CD4-positive, alpha-beta T cell treated with Interleukin-10 for 1 hour (primary cell): Measurements from ENCODE around the gene ENDOD1.
"Not testable (repeated sequence)": the region's sequence is repeated elsewhere in the genome, so short reads cannot be mapped to it uniquely, and the experiment has no call there.

ENCODE experiments used
- DNase-seq: peaks from one replicate; pipeline ENCODE4 v3.0.0-alpha.2; 2020

Gene ENDOD1

DNA sequence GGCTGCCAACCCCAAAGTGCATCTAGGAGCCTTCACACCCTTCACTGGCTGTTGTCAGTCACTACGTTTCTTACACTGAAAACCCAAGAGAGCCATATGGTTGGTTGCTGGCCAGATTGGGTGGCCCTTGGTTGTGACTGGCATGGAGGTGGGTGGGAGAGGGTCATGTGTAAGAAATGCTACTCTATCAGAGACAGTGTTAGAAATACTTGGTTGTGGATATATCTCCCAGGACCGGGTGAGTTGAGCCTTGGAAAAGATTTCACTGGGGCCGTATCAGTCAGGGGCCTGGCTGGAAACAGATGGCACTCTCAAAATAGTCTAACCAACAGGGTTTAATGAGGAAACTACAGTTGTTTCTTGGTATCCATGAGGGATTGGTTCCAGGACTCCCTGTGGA lies 15.2 kb downstream of the ENDOD1 start:
- no peak for DNase-seq

DNA sequence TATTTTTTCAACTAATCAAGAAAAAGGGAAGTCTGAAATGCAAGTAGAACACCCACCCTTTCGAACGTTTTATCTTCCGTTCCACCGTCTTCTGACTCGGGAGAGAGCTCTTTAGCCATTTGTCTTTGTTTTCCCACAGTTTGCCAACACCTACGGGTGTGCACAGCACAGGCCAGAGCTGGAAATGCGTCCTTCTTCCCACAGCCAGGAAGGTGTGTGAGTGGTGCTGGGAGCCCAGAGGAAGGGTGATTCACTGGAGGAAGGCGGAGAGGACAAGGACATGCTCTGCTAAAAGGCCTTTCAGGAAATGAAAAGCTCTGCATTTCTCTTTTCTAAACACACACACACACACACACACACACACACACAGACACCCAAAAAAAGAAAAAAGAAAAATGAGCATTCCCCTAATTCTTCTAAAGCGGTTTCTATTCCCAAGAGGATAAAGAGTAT lies 18.5 kb downstream of the ENDOD1 start:
- DNase-seq, result no peak

DNA sequence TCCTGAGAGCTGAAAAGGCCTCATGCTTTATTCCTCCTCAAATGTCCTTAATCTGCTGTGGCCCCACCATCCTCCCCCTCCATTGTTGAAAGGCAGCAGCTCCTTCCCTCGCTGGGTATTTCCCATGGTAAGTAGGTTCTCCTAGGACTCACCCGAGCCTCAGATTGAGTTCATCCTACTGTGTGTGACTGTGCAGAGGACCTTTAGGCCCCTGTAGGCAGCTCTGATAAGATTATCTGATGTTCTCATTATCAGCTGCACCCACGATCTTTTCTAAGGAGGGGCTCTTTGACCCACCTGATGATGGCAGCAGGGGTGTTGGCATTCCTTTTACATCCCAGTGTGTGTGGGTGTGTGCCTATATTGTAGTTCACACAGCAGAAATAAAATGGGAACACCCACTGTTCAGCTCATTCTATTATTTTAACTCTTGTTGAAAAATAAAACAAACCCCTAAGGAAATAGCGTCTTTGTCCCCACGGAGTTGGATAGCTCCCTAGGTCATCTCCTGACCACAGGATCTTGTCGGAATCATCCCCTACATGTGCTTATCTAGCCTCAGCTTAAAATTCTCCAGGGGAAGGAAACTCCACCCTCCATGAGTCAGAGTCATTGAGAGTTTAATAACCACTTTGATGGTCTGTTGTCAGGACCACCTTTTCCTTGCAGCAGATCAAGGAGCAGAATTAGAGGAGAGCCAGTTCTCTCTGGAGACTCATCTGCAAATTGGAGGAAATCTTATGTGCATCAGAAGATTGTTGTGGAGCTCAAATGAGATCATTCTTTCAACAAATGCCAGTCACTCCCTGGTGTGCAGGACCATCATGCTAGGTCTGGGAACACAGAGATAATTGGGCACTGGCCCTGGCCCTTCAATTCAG lies 19.3 kb downstream of the ENDOD1 start:
- no peak for DNase-seq

DNA sequence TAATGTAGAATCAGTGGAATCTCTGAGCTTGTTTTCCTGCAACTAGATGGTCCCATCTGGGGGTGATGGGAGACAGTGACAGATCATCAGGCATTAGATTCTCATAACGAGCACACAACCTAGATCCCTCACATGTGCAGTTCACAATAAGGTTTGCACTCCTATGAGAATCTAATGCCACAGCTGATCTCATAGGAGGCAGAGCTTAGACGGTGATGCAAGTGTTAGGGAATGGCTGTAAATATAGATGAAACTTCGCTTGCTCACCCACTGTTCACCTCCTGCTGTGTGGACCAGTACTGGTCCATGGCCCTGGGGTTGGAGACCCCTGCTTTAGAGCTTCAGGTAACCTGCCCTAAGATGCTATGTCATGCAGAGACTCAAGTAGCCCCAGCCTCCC lies 21.8 kb downstream of the ENDOD1 start:
- DNase-seq, result not testable (repeated sequence)

DNA sequence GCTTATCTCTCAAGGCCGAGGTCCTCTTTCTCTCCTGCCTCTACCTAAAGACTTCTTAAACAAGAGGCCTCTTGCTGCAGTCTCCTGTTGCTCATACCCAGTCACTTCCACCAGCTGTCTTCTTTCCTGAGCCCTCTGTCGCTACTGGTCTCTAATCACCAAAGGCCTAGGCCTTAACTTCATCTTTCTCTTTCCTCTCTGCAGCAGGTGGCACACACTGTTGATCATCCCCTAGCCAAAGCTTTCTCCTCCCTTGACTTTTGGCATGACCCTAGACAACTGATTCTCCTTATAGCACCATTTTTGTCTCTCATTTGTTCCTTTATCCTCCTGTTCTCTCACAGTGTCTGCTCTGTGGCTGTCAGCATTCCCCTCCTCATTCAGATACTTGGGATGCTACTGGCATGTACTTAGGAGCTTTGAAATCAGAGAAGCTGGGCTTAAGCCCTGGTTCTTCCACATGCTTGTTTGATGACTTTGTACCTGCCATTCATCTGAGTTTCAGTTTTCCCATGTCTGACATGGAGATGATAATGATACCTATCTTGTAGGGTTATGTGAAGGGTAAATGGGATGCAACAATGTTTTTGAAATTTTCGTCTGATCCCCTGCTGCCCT lies 22.4 kb downstream of the ENDOD1 start:
- no peak for DNase-seq

DNA sequence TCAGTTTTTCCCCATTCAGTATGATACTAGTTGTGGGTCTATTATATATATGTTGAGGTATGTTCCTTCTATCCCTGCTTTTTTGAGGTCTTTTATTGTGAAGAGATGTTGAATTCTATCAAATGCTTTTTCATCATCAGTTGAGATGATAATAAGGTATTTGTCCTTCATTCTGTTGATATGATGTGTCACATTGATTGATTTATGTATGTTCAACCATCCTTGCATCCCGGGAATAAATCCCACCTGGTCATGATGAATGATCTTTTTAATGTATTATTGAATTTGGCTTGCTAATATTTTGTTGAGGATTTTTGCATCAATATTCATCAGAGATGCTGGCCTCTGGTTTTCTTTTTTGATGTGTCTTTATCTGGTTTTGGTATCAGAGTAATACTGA lies 26.0 kb downstream of the ENDOD1 start:
- DNase-seq, result no peak

DNA sequence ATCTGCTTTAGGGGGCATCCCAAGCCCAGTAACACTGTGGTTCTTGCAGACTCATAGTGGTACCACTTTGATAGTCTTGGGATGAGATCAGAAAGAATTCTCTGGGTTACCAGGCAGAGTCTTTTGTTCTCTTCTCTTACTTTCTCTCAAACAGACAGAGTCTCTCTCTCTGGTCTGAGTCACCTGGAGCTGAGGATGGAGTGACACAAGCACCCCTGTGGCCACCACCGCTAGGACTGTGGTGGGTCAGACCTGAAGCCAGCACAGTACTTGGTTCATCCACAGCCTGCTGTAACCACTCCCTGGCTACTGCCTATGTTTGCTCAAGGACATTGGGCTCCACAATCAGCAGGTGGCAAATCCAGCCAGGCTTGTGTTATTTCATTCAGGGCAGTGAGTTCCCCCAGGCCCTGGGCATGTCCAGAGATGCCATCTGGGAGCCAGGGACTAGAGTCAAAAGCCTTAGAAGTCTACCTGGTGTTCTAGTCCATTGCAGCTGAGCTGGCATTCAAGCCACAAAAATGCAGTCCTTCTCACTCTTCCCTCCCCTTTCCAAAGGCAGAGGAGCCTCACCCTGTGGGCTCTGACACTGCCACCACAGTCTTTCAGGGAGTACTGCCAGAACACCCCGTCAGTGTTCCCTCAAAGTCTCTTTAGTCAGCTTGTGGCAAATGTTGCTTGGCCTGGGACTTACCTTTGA lies 29.9 kb downstream of the ENDOD1 start:
- no peak for DNase-seq

DNA sequence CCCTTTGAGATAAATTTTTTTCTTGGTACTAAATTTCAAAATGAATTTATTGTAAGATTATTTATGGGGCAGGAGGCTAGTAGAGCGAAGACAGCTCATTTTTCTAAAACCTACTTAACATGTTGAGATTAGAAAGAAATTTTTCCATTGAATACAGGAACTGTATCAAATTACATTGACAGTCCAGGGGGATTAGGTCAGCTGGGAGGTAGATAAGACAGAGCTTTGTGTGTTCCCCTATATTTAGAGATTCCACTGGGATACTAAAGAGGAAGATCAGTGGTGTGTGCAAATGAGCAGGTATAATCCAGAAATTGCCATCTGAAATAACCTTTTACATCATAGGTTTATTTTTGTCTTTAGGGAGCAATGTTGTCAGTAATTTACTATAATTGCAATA lies 32.1 kb downstream of the ENDOD1 start:
- DNase-seq, result no peak

DNA sequence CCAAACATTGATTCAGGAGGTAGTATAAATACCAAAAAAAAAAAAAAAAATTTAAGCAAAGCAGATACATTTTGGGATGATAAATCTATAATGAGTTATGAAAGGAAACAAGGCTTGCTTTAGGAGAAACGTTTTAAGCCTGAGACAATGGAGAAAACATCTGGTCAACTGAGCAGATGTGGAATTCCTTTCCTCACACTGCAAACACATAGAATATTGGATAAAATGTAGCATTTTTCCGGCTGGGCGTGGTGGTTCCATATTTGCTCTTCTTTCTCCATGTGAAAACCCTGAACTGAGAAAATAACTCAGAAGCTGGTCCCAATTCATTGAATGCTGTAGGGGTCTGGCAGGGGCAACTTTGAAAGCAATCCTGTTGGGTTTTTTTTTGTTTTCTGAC lies 33.9 kb downstream of the ENDOD1 start:
- no peak for DNase-seq

DNA sequence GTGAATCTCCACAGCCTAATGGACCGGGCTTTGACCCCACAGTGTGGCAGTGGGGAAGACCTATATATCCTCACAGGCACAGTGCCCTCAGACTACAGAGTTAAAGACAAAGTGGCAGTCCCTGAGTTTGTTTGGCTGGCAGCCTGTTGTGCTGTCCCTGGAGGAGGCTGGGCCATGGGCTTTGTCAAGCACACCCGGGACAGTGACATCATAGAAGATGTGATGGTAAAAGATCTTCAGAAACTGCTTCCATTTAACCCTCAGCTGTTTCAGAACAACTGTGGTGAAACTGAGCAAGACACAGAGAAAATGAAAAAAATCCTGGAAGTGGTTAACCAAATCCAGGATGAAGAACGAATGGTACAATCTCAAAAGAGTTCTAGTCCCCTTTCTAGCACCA lies 39.0 kb downstream of the ENDOD1 start:
- DNase-seq, result no peak

DNA sequence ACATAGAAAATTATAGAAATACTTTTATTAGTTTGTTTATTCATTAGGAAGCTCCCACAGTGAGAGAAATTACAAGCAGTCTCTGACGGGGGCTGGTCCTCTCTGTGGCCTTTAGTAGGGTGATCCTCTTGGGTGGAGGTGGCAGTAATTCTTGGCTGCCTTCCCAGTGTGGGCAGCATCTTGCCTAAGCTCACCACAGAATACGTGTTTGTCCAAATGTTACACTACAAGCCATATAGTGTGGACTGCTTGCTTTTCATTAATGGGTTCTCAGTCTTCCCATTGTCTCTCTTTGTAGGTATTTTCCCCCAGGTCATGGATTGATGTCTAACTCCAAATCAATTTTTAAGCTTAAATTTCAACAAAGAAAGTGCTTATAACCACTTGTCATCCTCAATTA lies 43.3 kb downstream of the ENDOD1 start:
- DNase-seq, result no peak

DNA sequence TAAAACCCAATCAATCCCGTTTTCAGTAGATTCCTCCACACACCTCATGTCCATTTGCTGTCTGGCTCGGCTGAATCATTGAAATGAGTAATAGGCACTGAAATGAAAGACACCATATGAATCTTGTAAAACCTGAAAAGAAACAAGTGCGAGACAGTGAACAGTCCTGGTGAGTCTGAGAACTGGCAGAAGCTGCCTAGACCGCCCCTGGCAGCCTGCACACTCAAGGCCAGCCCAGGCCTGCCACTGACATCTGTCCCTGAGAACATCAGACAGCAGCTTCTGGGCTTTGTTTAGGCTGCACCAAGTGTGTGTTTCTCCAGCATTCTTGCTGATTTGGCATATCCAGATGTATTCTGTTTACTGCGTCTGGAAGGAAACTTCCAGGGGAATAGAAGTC lies 44.8 kb downstream of the ENDOD1 start:
- DNase-seq, result no peak

DNA sequence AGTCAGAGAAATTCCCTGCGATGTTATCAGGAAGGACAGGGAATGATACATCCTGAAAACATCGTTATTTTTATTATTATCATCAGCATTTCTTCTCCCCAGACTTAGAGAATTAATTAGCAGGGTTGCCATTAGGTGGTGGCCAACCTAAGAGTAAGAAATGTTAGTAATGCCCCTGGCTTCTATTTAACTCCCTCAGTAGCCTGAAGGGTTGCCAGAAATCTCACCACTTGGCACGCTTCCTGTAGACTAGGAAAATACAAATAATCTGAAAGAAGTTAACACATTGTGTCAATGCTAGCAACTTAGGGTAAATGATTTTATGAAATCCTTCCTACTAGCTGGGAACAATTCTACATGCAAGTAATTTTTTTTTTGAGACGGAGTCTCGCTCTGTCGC lies 45.5 kb downstream of the ENDOD1 start:
- DNase-seq, result no peak

DNA sequence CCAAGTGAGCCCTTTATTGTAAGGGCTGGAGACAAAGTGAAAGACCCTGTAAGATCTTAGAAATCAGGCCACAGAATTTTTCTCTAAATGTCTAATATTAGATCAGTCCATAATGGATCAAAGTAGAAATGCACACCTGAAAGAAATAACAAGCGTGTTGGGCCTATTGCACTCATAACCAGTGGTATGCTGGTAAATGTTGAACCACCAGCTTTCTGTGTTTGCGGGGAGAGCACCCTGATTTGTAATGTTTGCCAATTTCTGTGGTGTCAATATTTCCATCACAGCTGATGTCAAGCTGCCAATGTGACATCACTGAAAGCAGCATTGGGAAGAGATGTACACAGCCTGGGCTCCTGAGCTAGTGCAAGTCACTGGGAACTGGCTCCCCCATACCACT lies 46.2 kb downstream of the ENDOD1 start:
- DNase-seq, result no peak

DNA sequence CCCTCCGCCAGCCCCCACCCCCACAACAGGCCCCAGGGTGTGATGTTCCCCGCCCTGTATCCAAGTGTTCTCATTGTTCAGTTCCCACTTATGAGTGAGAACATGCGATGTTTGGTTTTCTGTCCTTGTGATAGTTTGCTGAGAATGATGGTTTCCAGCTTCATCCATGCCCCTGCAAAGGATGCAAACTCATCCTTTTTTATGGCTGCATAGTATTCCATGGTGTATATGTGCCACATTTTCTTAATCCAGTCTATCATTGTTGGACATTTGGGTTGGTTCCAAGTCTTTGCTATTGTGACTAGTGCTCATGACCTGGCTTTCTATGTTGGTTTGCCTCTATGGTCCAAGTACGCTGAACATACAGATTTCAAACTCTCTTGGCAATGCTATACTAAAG lies 47.1 kb downstream of the ENDOD1 start:
- DNase-seq, result not testable (repeated sequence)

DNA sequence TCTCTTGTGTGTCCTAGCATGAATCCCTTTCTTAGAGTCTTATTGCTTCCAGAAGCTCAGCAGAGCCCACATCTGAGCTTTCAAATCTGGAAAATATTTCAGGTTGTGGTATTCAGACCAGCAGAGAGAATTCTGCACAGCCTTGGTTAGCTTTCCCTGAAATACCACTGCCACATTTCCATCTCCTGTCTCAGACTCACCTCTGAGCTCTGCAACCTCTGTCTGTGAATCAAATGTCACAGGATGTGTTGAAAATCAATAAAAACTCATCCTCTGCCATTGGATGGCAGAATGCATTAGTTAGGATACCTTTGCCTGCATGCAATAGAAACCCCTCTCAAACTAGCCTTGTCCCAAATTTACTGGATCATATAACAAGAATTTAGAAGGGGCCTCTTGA lies 47.7 kb downstream of the ENDOD1 start:
- no peak for DNase-seq

DNA sequence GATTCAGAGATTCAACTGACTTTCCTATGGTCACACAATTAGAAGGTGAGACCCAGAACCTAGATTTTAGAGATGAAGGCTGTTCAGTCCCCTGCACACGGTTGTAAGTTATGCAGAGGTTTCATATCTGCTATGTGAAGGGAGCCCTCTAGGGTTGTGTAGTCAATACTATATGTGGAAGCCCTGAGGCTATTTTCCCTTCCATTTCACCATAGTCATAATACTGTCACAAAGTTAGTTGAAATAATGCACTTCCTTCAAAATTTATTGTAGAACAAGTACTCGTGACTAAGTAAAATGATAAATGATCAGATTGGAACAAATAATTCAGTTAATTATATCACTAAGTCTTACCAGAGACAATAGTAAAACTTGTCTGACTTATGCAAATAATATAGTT lies 48.8 kb downstream of the ENDOD1 start:
- DNase-seq, result peak; percentile 18

DNA sequence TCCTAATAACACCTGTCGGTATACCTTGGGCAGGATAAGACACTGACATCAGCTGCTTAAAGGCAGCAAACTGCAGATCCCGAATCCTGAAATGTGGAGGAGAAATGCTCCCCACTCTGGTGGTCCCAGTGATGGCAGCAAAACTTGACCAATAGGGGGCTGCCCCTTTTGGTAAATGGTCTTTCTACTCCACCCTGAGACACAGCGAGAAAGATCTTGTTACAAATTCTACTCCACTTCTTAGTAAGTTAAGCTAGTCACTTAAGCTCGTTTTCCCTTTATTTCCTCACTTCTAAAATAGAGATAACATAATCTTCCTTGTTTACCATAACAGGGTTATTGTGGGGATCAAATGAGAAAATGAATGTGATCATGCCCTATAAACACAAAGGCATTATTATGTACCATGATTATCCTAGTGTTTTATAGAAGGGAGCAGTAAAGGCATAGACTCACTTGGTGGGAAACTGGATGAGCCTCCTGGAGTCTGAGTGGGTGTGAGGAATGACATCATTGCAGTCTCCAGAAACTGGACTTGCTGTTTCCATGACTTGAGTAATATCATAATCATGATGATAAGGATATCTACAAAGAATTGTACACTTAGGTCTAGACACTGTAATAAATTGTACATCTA lies 50.9 kb downstream of the ENDOD1 start:
- no peak for DNase-seq

DNA sequence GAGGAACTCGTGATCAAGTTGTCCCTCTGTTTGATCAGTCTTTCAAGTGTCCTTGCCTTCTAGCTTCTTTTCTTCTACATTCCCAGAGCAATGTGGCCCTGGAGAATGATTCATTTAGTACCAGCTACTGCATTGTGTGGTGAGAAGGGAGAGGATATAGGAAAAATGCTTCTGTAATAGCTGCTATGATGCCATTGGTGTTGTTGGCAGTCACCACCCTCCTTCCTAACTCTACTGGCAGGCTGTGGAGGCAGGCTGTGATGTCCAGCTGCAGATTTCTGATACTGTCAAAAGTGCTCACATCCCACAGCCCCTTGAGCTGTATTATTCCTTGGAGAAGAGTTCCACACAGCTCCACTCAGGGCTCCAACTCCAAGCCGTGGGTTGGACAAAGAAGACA lies 52.8 kb downstream of the ENDOD1 start:
- DNase-seq, result no peak

DNA sequence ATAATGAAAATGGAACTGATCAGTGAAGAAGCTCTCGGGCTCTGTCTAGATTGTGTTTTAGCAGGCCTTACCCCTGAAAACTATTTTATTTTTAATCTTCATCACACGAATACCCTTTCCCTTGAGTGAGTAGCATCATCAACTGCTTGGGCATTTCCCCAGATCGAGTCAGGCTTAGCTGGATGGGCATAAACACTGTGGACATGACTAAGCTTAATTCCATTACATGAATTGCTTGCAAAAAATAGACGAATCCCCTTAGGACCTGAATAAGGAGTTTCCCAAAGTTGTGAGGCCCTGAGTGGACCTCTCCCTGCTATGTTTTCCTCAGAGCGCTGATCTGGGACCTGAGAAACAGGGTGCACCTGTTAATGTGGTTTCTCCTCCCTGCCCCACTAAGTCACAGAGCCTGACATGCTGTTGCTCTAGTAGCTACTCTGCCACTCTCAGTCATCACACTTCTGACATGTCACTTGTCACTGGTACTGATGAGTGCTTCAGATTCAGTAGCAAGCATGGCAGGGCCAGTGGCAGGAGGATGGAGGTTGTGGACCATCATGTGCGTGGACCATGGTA lies 53.5 kb downstream of the ENDOD1 start:
- DNase-seq, result no peak

DNA sequence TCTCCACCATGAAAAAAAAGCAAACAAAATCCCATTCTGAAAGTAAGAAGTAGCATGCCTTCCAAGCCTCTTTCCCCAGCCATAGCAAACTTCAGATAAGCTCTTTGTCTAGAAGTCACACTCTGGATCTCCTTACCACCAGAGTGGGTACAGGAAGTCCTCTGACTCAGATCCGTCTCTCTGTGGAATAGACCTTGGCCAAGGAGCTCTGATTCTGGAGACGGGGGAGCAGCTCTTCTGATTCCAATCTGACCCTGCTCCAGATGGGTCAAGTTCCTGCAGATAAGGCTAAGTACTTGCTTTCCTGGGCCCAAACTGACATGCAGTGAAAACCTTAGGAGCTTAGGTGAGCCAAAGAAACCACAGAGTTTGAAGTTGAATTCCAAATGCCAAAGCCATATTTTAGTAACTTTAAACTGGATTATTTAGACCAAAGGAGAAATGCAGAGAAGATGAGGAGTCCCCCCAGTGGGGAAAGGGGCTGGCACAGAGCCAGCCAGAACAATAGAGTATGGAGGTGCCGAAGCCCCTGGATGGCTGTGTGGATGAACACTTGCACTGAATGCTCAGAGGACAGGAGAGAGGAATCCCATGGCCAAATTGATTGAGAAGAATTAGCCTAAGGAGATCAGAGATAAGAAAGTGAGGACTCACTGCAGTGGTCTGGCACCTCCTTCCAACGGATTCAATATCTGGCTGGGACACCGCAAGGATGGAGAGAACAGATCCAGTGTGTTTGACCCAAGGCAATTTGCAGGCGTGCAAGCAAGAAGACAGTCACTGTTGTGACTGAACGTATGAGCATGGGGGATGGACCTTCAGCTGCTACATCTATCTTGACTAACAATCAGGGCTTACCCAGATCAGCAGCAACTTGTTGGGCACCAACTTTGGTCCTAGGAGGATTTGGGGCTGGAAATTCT lies 54.9 kb downstream of the ENDOD1 start:
- no peak for DNase-seq
